Measurements from ENCODE around the gene ERCC1. TPM values are rescaled to one million over a fixed set of nuclear protein-coding genes. Genes with fewer than 3 reads are reported as not detected.

ERCC1 gene
- total and polyA plus RNA-seq, 2 of the 13 experiments (the other 11 are each of a cell fraction or from before 2014, with no cell fraction given) = 40.0 to 66.4 TPM

DNA sequence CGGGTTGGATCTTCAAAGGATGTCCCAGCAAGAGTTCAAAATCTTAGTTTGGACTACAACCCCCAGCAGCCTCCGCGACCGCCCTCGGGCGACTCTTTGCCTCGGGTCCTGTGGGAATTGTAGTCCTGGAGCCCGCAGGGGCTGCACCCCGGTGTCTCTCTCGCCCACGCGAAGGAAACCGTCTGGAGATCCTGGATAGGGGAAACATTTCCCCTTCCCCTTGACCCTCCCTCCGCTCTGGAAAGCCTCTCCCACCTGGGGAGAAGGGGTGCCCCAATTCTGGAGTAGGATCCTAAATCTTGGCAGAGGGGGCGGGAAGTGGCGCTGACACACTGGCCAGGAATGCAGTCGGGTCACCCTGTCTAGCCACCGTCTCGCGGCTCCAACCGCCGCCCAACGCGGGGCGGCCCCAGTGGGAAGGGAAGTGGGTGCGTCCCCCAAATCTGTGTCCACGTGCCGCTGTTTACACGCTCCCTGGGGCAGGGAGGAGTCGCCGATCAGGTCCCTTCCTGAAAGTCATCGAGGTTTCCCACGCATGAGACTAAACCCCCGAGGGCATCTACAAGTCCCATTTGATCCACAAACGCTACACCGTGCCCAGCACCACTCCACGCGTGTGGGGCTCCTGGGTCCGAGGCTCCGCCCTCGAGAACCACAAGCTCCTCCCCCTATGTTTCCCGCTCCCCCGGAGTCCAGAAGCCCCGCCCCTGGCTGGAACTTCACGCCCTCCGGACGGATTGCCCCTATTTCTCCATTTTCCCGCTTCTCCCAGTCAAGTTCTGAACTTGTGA is 18.1 kb downstream of the ERCC1 start (continued):
- TF ChIP-seq, protein P1, sequence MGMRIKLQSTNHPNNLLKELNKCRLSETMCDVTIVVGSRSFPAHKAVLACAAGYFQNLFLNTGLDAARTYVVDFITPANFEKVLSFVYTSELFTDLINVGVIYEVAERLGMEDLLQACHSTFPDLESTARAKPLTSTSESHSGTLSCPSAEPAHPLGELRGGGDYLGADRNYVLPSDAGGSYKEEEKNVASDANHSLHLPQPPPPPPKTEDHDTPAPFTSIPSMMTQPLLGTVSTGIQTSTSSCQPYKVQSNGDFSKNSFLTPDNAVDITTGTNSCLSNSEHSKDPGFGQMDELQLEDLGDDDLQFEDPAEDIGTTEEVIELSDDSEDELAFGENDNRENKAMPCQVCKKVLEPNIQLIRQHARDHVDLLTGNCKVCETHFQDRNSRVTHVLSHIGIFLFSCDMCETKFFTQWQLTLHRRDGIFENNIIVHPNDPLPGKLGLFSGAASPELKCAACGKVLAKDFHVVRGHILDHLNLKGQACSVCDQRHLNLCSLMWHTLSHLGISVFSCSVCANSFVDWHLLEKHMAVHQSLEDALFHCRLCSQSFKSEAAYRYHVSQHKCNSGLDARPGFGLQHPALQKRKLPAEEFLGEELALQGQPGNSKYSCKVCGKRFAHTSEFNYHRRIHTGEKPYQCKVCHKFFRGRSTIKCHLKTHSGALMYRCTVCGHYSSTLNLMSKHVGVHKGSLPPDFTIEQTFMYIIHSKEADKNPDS (CRISPR knock-in tag; IDR thresholded peaks at IDR 0.05) = no peak
- TF ChIP-seq FOXJ3 (CRISPR knock-in tag; IDR thresholded peaks at IDR 0.05; ENCODE audit: borderline replicate concordance) (no peak), PPARG (CRISPR knock-in tag; conservative IDR thresholded peaks at IDR 0.05) (no peak), SP4 (CRISPR knock-in tag; IDR thresholded peaks at IDR 0.05) (no peak), RFX5 (IDR thresholded peaks at IDR 0.05; ENCODE audit: low read depth, low read length) (no peak), TGIF2 (CRISPR knock-in tag; IDR thresholded peaks at IDR 0.05) (no peak), ZMYM3 (CRISPR knock-in tag; IDR thresholded peaks at IDR 0.05) (no peak), KDM5B (CRISPR knock-in tag; IDR thresholded peaks at IDR 0.05; ENCODE audit: borderline replicate concordance) (0 out of 2 replicates have a peak, but pooled peaks have one; percentile 18), ZNF121 (CRISPR knock-in tag; IDR thresholded peaks at IDR 0.05) (peak; percentile 58), ZNF235 (CRISPR knock-in tag; IDR thresholded peaks at IDR 0.05; ENCODE audit: borderline replicate concordance) (no peak), ELF4 (CRISPR knock-in tag; IDR thresholded peaks at IDR 0.05; ENCODE audit: borderline replicate concordance) (0 out of 2 replicates have a peak, but pooled peaks have one; percentile 55), MTA3 (CRISPR knock-in tag; IDR thresholded peaks at IDR 0.05) (no peak), CCDC6 (CRISPR knock-in tag; IDR thresholded peaks at IDR 0.05) (0 out of 2 replicates have a peak, but pooled peaks have one; percentile 9), KDM5A (IDR thresholded peaks at IDR 0.05; ENCODE audit: borderline replicate concordance, low read length) (no peak), HHEX (CRISPR knock-in tag; IDR thresholded peaks at IDR 0.05) (no peak), ETV6 (CRISPR knock-in tag; conservative IDR thresholded peaks at IDR 0.05) (no peak), SOX6 (IDR thresholded peaks at IDR 0.05) (no peak), SOX6 (CRISPR knock-in tag; IDR thresholded peaks at IDR 0.05) (no peak), POLR2G (IDR thresholded peaks at IDR 0.05; ENCODE audit: low read depth, low read length) (no peak; the same call in 1 of the 2 replicates), ZFP1 (CRISPR knock-in tag; IDR thresholded peaks at IDR 0.05) (no peak), PHF21A (CRISPR knock-in tag; IDR thresholded peaks at IDR 0.05) (no peak)
- TF ChIP-seq, protein P2, sequence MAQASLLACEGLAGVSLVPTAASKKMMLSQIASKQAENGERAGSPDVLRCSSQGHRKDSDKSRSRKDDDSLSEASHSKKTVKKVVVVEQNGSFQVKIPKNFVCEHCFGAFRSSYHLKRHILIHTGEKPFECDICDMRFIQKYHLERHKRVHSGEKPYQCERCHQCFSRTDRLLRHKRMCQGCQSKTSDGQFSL (CRISPR knock-in tag; IDR thresholded peaks at IDR 0.05) = no peak
- TF ChIP-seq, protein P3, sequence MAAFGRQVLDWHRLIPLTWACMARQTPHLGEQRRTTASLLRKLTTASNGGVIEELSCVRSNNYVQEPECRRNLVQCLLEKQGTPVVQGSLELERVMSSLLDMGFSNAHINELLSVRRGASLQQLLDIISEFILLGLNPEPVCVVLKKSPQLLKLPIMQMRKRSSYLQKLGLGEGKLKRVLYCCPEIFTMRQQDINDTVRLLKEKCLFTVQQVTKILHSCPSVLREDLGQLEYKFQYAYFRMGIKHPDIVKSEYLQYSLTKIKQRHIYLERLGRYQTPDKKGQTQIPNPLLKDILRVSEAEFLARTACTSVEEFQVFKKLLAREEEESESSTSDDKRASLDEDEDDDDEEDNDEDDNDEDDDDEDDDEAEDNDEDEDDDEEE (CRISPR knock-in tag; IDR thresholded peaks at IDR 0.05) = no peak
- TF ChIP-seq, protein P4, sequence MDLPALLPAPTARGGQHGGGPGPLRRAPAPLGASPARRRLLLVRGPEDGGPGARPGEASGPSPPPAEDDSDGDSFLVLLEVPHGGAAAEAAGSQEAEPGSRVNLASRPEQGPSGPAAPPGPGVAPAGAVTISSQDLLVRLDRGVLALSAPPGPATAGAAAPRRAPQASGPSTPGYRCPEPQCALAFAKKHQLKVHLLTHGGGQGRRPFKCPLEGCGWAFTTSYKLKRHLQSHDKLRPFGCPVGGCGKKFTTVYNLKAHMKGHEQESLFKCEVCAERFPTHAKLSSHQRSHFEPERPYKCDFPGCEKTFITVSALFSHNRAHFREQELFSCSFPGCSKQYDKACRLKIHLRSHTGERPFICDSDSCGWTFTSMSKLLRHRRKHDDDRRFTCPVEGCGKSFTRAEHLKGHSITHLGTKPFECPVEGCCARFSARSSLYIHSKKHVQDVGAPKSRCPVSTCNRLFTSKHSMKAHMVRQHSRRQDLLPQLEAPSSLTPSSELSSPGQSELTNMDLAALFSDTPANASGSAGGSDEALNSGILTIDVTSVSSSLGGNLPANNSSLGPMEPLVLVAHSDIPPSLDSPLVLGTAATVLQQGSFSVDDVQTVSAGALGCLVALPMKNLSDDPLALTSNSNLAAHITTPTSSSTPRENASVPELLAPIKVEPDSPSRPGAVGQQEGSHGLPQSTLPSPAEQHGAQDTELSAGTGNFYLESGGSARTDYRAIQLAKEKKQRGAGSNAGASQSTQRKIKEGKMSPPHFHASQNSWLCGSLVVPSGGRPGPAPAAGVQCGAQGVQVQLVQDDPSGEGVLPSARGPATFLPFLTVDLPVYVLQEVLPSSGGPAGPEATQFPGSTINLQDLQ (CRISPR knock-in tag; IDR thresholded peaks at IDR 0.05) = no peak
- TF ChIP-seq, protein P5, sequence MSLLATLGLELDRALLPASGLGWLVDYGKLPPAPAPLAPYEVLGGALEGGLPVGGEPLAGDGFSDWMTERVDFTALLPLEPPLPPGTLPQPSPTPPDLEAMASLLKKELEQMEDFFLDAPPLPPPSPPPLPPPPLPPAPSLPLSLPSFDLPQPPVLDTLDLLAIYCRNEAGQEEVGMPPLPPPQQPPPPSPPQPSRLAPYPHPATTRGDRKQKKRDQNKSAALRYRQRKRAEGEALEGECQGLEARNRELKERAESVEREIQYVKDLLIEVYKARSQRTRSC (CRISPR knock-in tag; IDR thresholded peaks at IDR 0.05; ENCODE audit: low read depth) = no peak
